Neutrophil (primary cell): ENCODE data around the gene HLA-DQB2.

Experiments
- H3K27ac ChIP-seq: fragments of 200-600 bp; sonication (generic); 2 replicates; pipeline ENCODE4 v1.5.1; 2016; ENCODE audit warnings: mild to moderate bottlenecking, moderate library complexity
- H3K27me3 ChIP-seq: fragments of 200-600 bp; sonication (generic); 2 replicates; pipeline ENCODE4 v1.6.0; 2016; ENCODE audit warnings: mild to moderate bottlenecking
- H3K36me3 ChIP-seq: fragments of 200-600 bp; sonication (generic); 2 replicates; pipeline ENCODE4 v1.5.1; 2017
- H3K4me1 ChIP-seq, 2 experiments: fragments of 200-600 bp in 1 of 2; sonication (generic) in 1 of 2; 1 replicate in 1 of 2; 2 replicates in 1 of 2; pipeline versions ENCODE4 v1.5.1 to v1.6.1; 2013 to 2016; ENCODE audit warnings: low read depth in 1 of 2, low read length in 1 of 2, mild to moderate bottlenecking in 1 of 2, moderate library complexity in 1 of 2; ENCODE audit not compliant: control insufficient read depth in 1 of 2, insufficient read depth in 1 of 2
- H3K4me3 ChIP-seq, 2 experiments: fragments of 200-600 bp in 1 of 2; sonication (generic) in 1 of 2; 1 replicate in 1 of 2; 2 replicates in 1 of 2; pipeline ENCODE4 v1.5.1; 2013 to 2016; ENCODE audit warnings: low read depth in 1 of 2, low read length in 1 of 2, mild to moderate bottlenecking in 1 of 2, moderate library complexity in 1 of 2
- H3K9me3 ChIP-seq: fragments of 200-600 bp; sonication (generic); 2 replicates; pipeline ENCODE4 v1.5.1; 2016
- TF ChIP-seq, protein P1 (sequence below): fragments of 200-600 bp; sonication (generic); IDR thresholded peaks from 2 replicates; pipeline ENCODE4 v1.5.1; 2016; ENCODE audit warnings: antibody characterized with exemption

The HLA-DQB2 gene

DNA sequence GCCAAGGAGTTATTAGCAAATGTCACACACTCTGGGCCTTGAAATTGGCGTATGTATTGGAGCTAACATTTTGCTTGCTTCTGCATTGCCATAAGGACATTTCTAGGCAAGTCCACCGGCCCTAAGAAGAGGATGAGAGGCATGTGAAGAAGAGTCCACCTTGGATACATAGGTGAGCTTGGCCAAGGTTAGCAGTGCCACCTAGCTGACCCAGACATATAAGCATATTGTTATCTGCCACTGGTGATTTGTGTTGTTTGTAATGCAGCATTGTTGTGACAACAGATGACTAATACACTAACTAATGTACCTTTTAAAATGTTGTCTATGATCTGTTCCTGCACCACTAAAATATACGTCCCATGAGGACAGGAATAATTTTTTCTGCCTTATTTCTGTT lies 46.9 kb downstream of the HLA-DQB2 start:
- H3K4me3 ChIP-seq, result no peak overlapping the region
- TF ChIP-seq, protein P1, sequence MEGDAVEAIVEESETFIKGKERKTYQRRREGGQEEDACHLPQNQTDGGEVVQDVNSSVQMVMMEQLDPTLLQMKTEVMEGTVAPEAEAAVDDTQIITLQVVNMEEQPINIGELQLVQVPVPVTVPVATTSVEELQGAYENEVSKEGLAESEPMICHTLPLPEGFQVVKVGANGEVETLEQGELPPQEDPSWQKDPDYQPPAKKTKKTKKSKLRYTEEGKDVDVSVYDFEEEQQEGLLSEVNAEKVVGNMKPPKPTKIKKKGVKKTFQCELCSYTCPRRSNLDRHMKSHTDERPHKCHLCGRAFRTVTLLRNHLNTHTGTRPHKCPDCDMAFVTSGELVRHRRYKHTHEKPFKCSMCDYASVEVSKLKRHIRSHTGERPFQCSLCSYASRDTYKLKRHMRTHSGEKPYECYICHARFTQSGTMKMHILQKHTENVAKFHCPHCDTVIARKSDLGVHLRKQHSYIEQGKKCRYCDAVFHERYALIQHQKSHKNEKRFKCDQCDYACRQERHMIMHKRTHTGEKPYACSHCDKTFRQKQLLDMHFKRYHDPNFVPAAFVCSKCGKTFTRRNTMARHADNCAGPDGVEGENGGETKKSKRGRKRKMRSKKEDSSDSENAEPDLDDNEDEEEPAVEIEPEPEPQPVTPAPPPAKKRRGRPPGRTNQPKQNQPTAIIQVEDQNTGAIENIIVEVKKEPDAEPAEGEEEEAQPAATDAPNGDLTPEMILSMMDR, result no peak
- no peak overlapping the region for H3K27ac ChIP-seq
- no peaks in the 10 kb centered on the region for H3K36me3 ChIP-seq
- peaks cover 24% of the 10 kb centered on the region for H3K27me3 ChIP-seq
- no peaks in the 10 kb centered on the region for H3K4me1 ChIP-seq
- no peaks in the 10 kb centered on the region for H3K9me3 ChIP-seq

DNA sequence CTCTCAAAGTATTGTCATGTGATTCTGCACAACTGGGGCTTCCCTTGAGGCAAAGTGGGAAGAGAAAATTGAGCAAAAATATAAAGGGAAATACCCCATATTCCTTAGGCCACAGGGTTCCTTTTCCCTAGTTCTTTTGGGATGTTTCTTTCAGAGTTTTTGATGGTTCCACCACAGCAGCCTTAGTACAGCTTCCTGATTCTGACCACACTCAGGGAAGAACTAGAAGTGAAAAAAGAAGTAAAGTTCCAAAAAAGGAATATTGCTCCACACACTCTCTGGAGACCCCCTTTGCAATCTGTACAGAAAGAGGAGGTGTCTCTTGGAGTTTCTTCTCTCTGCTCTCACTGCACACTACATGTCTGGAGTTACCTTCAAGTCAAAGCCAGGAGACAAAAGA lies 50.1 kb downstream of the HLA-DQB2 start:
- no peak overlapping the region for H3K27ac ChIP-seq
- H3K36me3 ChIP-seq, result no peaks in the 10 kb centered on the region
- no peak overlapping the region for H3K4me3 ChIP-seq
- TF ChIP-seq, protein P1, result no peak
- H3K9me3 ChIP-seq, result no peaks in the 10 kb centered on the region
- H3K27me3 ChIP-seq, result no peaks in the 10 kb centered on the region
- H3K4me1 ChIP-seq, result no peaks in the 10 kb centered on the region

DNA sequence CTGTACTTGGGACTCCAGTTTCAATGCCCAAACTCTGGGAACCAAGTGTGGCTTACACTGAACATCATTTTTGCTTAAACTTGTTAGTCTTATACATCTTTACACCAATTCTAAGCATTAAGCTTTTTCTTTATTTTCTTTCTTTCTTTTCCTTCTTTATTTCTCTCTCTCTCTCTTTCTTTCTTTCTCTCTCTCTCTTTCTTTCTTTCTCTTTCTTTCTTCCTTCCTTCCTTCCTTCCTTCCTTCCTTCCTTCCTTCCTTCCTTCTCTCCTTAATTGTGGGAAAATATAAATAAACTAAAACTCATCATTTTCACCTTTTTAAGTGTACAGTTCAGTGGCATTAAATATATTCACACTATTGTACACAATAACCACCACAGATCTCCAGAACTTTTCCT lies 53.7 kb downstream of the HLA-DQB2 start:
- Histone ChIP-seq H3K27me3 (no peaks in the 10 kb centered on the region), H3K36me3 (no peaks in the 10 kb centered on the region), H3K9me3 (no peaks in the 10 kb centered on the region), H3K27ac (no peak overlapping the region), H3K4me3 (no peak overlapping the region), H3K4me1 (no peaks in the 10 kb centered on the region)
- TF ChIP-seq, protein P1, result no peak
